GM10847 (cell line): ENCODE results near the gene HSD3B2.

ENCODE experiments used
- POLR2A ChIP-seq: IDR thresholded peaks from 2 replicates; pipeline ENCODE4 v1.6.1; 2011; ENCODE audit not compliant: insufficient read length; ENCODE audit errors: extremely low read depth

Gene HSD3B2

GRCh38 chr1:119414950-119415349 is at the start of gene HSD3B2:
TSS of gene HSD3B2 (plus strand) at chr1:119415150. CDS start at chr1:119415420, 270 bp downstream.
- TF ChIP-seq POLR2A: no peak

- TF ChIP-seq POLR2A: no peak
Measured at GRCh38 chr1:119366424-119366823, 48.5 kb upstream of the HSD3B2 start.

GRCh38 chr1:119367432-119368124 is 47.4 kb upstream of the HSD3B2 start:
- no peak for TF ChIP-seq POLR2A

GRCh38 chr1:119368554-119368953 is 46.4 kb upstream of the HSD3B2 start, which contains the start of gene HAO2:
TSS of gene HAO2 (plus strand) at chr1:119368785. CDS start at chr1:119381086, 12,301 bp downstream.
- TF ChIP-seq POLR2A: no peak

- TF ChIP-seq POLR2A: no peak
Measured at GRCh38 chr1:119370748-119371147, 44.2 kb upstream of the HSD3B2 start.

- TF ChIP-seq POLR2A: no peak
Measured at GRCh38 chr1:119371815-119372214, 43.1 kb upstream of the HSD3B2 start.

GRCh38 chr1:119372503-119373086 is 42.4 kb upstream of the HSD3B2 start:
- TF ChIP-seq POLR2A: no peak

- TF ChIP-seq POLR2A: no peak
Measured at GRCh38 chr1:119373465-119373864, 41.5 kb upstream of the HSD3B2 start.

- TF ChIP-seq POLR2A: no peak
Measured at GRCh38 chr1:119374208-119374874, 40.6 kb upstream of the HSD3B2 start.

- no peak for TF ChIP-seq POLR2A
Measured at GRCh38 chr1:119375366-119375765, 39.6 kb upstream of the HSD3B2 start.

- no peak for TF ChIP-seq POLR2A
Measured at GRCh38 chr1:119376594-119376993, 38.4 kb upstream of the HSD3B2 start.

GRCh38 chr1:119379117-119379516 is 35.8 kb upstream of the HSD3B2 start:
- TF ChIP-seq POLR2A: no peak

- no peak for TF ChIP-seq POLR2A
Measured at GRCh38 chr1:119380304-119380703, 34.6 kb upstream of the HSD3B2 start.

- no peak for TF ChIP-seq POLR2A
Measured at GRCh38 chr1:119380983-119381662, 33.8 kb upstream of the HSD3B2 start.

GRCh38 chr1:119384591-119384990 is 30.4 kb upstream of the HSD3B2 start:
- TF ChIP-seq POLR2A: no peak

GRCh38 chr1:119385650-119386049 is 29.3 kb upstream of the HSD3B2 start:
- no peak for TF ChIP-seq POLR2A
